Measurements from ENCODE around the gene AMPH. TPM values are rescaled to one million over a fixed set of nuclear protein-coding genes. Genes with fewer than 3 reads are reported as not detected.

Gene AMPH
- total and polyA plus RNA-seq, 9 of the 15 experiments (the other 6 are each of a cell fraction or from before 2014, with no cell fraction given): 0.03 to 0.35 TPM; not detected in 7

GRCh38 chr7:38558761-38559345 is 72.3 kb downstream of the AMPH start (continued):
- TF ChIP-seq SNIP1 (IDR thresholded peaks at IDR 0.05; ENCODE audit: low read depth) (no peak), HNRNPUL1 (IDR thresholded peaks at IDR 0.05; ENCODE audit: low read length) (no peak), DEAF1 (CRISPR knock-in tag; IDR thresholded peaks at IDR 0.05) (no peak), ZNF512 (tag; IDR thresholded peaks at IDR 0.05) (no peak), ELF2 (CRISPR knock-in tag; IDR thresholded peaks at IDR 0.05) (no peak), NUFIP1 (IDR thresholded peaks at IDR 0.05; ENCODE audit: partially characterized antibody) (no peak), MIER1 (IDR thresholded peaks at IDR 0.05; ENCODE audit: low read depth) (no peak), ZNF695 (CRISPR knock-in tag; IDR thresholded peaks at IDR 0.05) (no peak), ATF4 (CRISPR knock-in tag; IDR thresholded peaks at IDR 0.05) (no peak), ID3 (CRISPR knock-in tag; IDR thresholded peaks at IDR 0.05) (no peak), ID3 (tag; IDR thresholded peaks at IDR 0.05) (no peak), ZSCAN29 (IDR thresholded peaks at IDR 0.05) (no peak), HEY1 (CRISPR knock-in tag; IDR thresholded peaks at IDR 0.05; ENCODE audit: borderline replicate concordance) (no peak), PPARD (CRISPR knock-in tag; IDR thresholded peaks at IDR 0.05) (no peak)

Data from K562 (cell line).